K562 (cell line): Measurements from ENCODE around the gene HNRNPA3. TPM values are rescaled to one million over a fixed set of nuclear protein-coding genes. Genes with fewer than 3 reads are reported as not detected.

ENCODE experiments used
- ATF2 ChIP-seq: sonication (generic); formaldehyde crosslinking; IDR thresholded peaks from 2 replicates; pipeline ENCODE4 v1.8.1; 2022; ENCODE audit warnings: missing genetic modification reagents
- CBX5 ChIP-seq: IDR thresholded peaks from 2 replicates; pipeline ENCODE4 v1.6.1; 2014; ENCODE audit warnings: low read depth, borderline replicate concordance
- DACH1 ChIP-seq: fragments of 450-650 bp; IDR thresholded peaks from 2 replicates; pipeline ENCODE4 v1.6.1; 2018; ENCODE audit not compliant: partially characterized antibody
- DIDO1 ChIP-seq: fragments of 450-650 bp; IDR thresholded peaks from 2 replicates; pipeline ENCODE4 v1.6.1; 2016; ENCODE audit warnings: low read depth, missing biosample characterization, missing genetic modification characterization
- EGR1 ChIP-seq: fragments of 450-650 bp; conservative IDR thresholded peaks from 2 replicates; pipeline ENCODE4 v1.6.1; 2017; ENCODE audit warnings: mild to moderate bottlenecking
- GATAD2A ChIP-seq: fragments of 450-650 bp; IDR thresholded peaks from 2 replicates; pipeline ENCODE4 v1.6.1; 2017
- JUND ChIP-seq, 2 experiments: IDR thresholded peaks; 2 replicates in 1 of 2; 3 replicates in 1 of 2; pipeline ENCODE4 v1.6.1; 2011; ENCODE audit warnings: borderline replicate concordance in 2 of 2, low read depth in 2 of 2, low read length in 2 of 2, improper control_type of control experiment in 1 of 2, missing biosample characterization in 1 of 2, missing genetic modification characterization in 1 of 2, missing genetic modification reagents in 1 of 2
- L3MBTL2 ChIP-seq: fragments of 450-650 bp; IDR thresholded peaks from 2 replicates; pipeline ENCODE4 v1.6.1; 2016; ENCODE audit warnings: mild to moderate bottlenecking, moderate library complexity
- MNT ChIP-seq, 2 experiments: fragments of 450-650 bp; conservative IDR thresholded peaks; 2 replicates each; pipeline ENCODE4 v1.6.1; 2017; ENCODE audit warnings: mild to moderate bottlenecking in 2 of 2, moderate library complexity in 2 of 2
- NFIC ChIP-seq: fragments of 450-650 bp; IDR thresholded peaks from 2 replicates; pipeline ENCODE4 v1.6.1; 2017; ENCODE audit warnings: mild to moderate bottlenecking, inconsistent platforms
- NR3C1 ChIP-seq: sonication (generic); formaldehyde crosslinking; IDR thresholded peaks from 2 replicates; pipeline ENCODE4 v1.8.1; 2022; ENCODE audit warnings: missing genetic modification reagents
- POLR2AphosphoS2 ChIP-seq: IDR thresholded peaks from 2 replicates; pipeline ENCODE4 v1.6.1; 2012; ENCODE audit warnings: low read length, improper control_type of control experiment
- PURB ChIP-seq: sonication (generic); formaldehyde crosslinking; IDR thresholded peaks from 2 replicates; pipeline ENCODE4 v1.9.0; 2021; ENCODE audit warnings: low read depth, mild to moderate bottlenecking, missing genetic modification reagents
- RFX1 ChIP-seq: fragments of 450-650 bp; IDR thresholded peaks from 2 replicates; pipeline ENCODE4 v1.6.1; 2016; ENCODE audit warnings: mild to moderate bottlenecking, moderate library complexity
- RFX5 ChIP-seq: IDR thresholded peaks from 2 replicates; pipeline ENCODE4 v1.6.1; 2011; ENCODE audit warnings: low read depth, mild to moderate bottlenecking, improper control_type of control experiment, low read length
- RNF219 ChIP-seq: fragments of 250-450 bp; sonication (Bioruptor Pico); IDR thresholded peaks from 2 replicates; pipeline ENCODE4 v1.5.0; 2022; ENCODE audit warnings: mild to moderate bottlenecking
- RUNX1 ChIP-seq: sonication (generic); IDR thresholded peaks from 2 replicates; pipeline ENCODE4 v1.6.1; 2016; ENCODE audit warnings: antibody characterized with exemption, low read depth
- SNRNP70 ChIP-seq: fragments of 200-400 bp; formaldehyde crosslinking; optimal IDR thresholded peaks from 2 replicates; pipeline ENCODE3; 2017; ENCODE audit warnings: low read depth, low read length
- SREBF1 ChIP-seq: fragments of 150-350 bp; IDR thresholded peaks from 2 replicates; pipeline ENCODE4 v1.6.1; 2014; ENCODE audit warnings: antibody characterized with exemption, low read depth, low read length, borderline replicate concordance
- TGIF2 ChIP-seq: sonication (generic); formaldehyde crosslinking; IDR thresholded peaks from 2 replicates; pipeline ENCODE4 v1.8.1; 2022; ENCODE audit warnings: mild to moderate bottlenecking, missing genetic modification reagents, moderate library complexity
- TRIM24 ChIP-seq, 2 experiments: fragments of 450-650 bp; IDR thresholded peaks; 2 replicates each; pipeline ENCODE4 v1.6.1; 2016
- TSC22D4 ChIP-seq: fragments of 450-650 bp; IDR thresholded peaks from 2 replicates; pipeline ENCODE4 v1.6.1; 2016; ENCODE audit warnings: missing genetic modification characterization, missing biosample characterization, control low read depth
- XRCC4 ChIP-seq: IDR thresholded peaks from one replicate; pipeline ENCODE4 v1.6.1; 2011; ENCODE audit not compliant: insufficient read depth, insufficient read length; ENCODE audit errors: extremely low read depth
- ZFP36 ChIP-seq: fragments of 150-350 bp; IDR thresholded peaks from 2 replicates; pipeline ENCODE4 v1.6.1; 2018; ENCODE audit warnings: low read length, low read depth; ENCODE audit not compliant: partially characterized antibody
- ZNF174 ChIP-seq: fragments of 250-450 bp; sonication (Bioruptor Pico); IDR thresholded peaks from 2 replicates; pipeline ENCODE4 v1.4.0; 2020; ENCODE audit warnings: mild to moderate bottlenecking
- ZNF57 ChIP-seq: fragments of 450-650 bp; formaldehyde crosslinking; IDR thresholded peaks from 2 replicates; pipeline ENCODE4 v1.4.0; 2020; ENCODE audit warnings: mild to moderate bottlenecking, moderate library complexity
- ZNF764 ChIP-seq: fragments of 250-450 bp; sonication (Bioruptor Pico); IDR thresholded peaks from 2 replicates; pipeline ENCODE4 v1.4.0; 2020; ENCODE audit warnings: low read depth, mild to moderate bottlenecking, moderate library complexity
- polyA plus RNA-seq, 8 experiments: library from polyadenylated mRNA; depleted of rRNA in 4 of 8; stranded (reverse) in 5 of 8; unstranded in 3 of 8; fragments of >200 nt; fragmentation: Nextera tagmentation in 2 of 8; fragmentation: Illumina TruSeq in 1 of 8; extraction: Ambion mirVana in 2 of 8; extraction: Trizol in 1 of 8; gene quantifications; 2 replicates each; pipeline versions ENCODE4 v1.2.1 to v1.2.3, GENCODE V29; 2011 to 2014; ENCODE audit warnings: inconsistent platforms in 1 of 8, missing spikeins in 1 of 8
- total RNA-seq, 7 experiments: library from RNA; depleted of rRNA in 6 of 7; stranded (reverse); fragments of >200 nt in 6 of 7; fragmentation: Illumina TruSeq in 2 of 7; extraction: Trizol in 2 of 7; gene quantifications; 2 replicates each; pipeline versions ENCODE4 v1.2.1 to v1.2.3, GENCODE V29; 2011 to 2021; ENCODE audit warnings: low replicate concordance in 1 of 7

The HNRNPA3 gene
- total and polyA plus RNA-seq, 9 of the 15 experiments (the other 6 are each of a cell fraction or from before 2014, with no cell fraction given): 72.8 to 428 (median 192) TPM

- TF ChIP-seq DIDO1 (tag) (0 out of 2 replicates have a peak, but pooled peaks have one; percentile 36), XRCC4 (no peak), RNF219 (CRISPR knock-in tag) (no peak), TRIM24 (IDR thresholded peaks at IDR 0.05) (peak; percentile 78 to 83; a peak in 3 of 4 replicates), ZNF764 (no peak), ZNF174 (CRISPR knock-in tag) (no peak), ZNF57 (CRISPR knock-in tag) (no peak), DACH1 (peak; percentile 96), POLR2AphosphoS2 (no peak), MNT (conservative IDR thresholded peaks at IDR 0.05) (peak; percentile 37 to 43; a peak in 2 of 4 replicates), GATAD2A (no peak; the same call in 1 of the 2 replicates), SREBF1 (no peak), ATF2 (CRISPR knock-in tag) (peak; percentile 76; the same call in 1 of the 2 replicates), EGR1 (no peak), RFX1 (no peak), L3MBTL2 (peak; percentile 38), CBX5 (no peak), JUND (IDR thresholded peaks at IDR 0.05; ENCODE audit: borderline replicate concordance, low read depth, low read length) (peak; percentile 99), JUND (tag; IDR thresholded peaks at IDR 0.05; ENCODE audit: borderline replicate concordance, low read depth, low read length) (peak; percentile 100), TGIF2 (no peak), PURB (CRISPR knock-in tag) (no peak), RFX5 (0 out of 2 replicates have a peak, but pooled peaks have one; percentile 11), RUNX1 (no peak), SNRNP70 (no peak), ZFP36 (no peak), NFIC (no peak), TSC22D4 (tag) (no peak), NR3C1 (CRISPR knock-in tag) (no peak)
Observed at GRCh38 chr2:177164584-177165052, 48.0 kb upstream of the HNRNPA3 start (continued).
